H9 (cell line): Measurements from ENCODE around the gene MAP1B. TPM values are rescaled to one million over a fixed set of nuclear protein-coding genes. Genes with fewer than 3 reads are reported as not detected.

Experiments used
- DNase-seq: peaks from one replicate; pipeline ENCODE4 v3.0.0-alpha.2; 2017
- H2AFZ ChIP-seq: one replicate; pipeline ENCODE4 v1.6.1; 2013; ENCODE audit warnings: mild to moderate bottlenecking, low read length, control low read depth, moderate library complexity
- H2AK5ac ChIP-seq: 2 replicates; pipeline ENCODE4 v1.6.1; 2013; ENCODE audit warnings: low read length, control low read depth, mixed read lengths; ENCODE audit not compliant: insufficient read length
- H2BK120ac ChIP-seq: one replicate; pipeline ENCODE4 v1.6.1; 2013; ENCODE audit warnings: low read depth, mild to moderate bottlenecking, low read length, control low read depth, inconsistent platforms; ENCODE audit not compliant: poor library complexity, severe bottlenecking
- H2BK12ac ChIP-seq: 2 replicates; pipeline ENCODE4 v1.6.1; 2013; ENCODE audit warnings: low read length, control low read depth, mixed read lengths, low read depth; ENCODE audit not compliant: insufficient read length
- H2BK15ac ChIP-seq: 2 replicates; pipeline ENCODE4 v1.6.1; 2013; ENCODE audit warnings: low read depth, low read length, control low read depth
- H2BK20ac ChIP-seq: one replicate; pipeline ENCODE4 v1.6.1; 2013; ENCODE audit warnings: low read depth, mild to moderate bottlenecking, low read length, control low read depth, inconsistent platforms; ENCODE audit not compliant: poor library complexity, severe bottlenecking
- H2BK5ac ChIP-seq: 2 replicates; pipeline ENCODE4 v1.6.1; 2013; ENCODE audit warnings: low read length, control low read depth, mixed read lengths; ENCODE audit not compliant: insufficient read length
- H3K14ac ChIP-seq: 2 replicates; pipeline ENCODE4 v1.6.1; 2013; ENCODE audit warnings: low read length, control low read depth; ENCODE audit not compliant: insufficient read depth
- H3K18ac ChIP-seq: 2 replicates; pipeline ENCODE4 v1.6.1; 2013; ENCODE audit warnings: low read depth, mild to moderate bottlenecking, mixed read lengths, low read length, control low read depth; ENCODE audit not compliant: insufficient read length
- H3K23ac ChIP-seq: 2 replicates; pipeline ENCODE4 v1.6.1; 2013; ENCODE audit warnings: low read length, control low read depth, mixed read lengths, low read depth; ENCODE audit not compliant: insufficient read length
- H3K23me2 ChIP-seq: 2 replicates; pipeline ENCODE4 v1.6.1; 2013; ENCODE audit warnings: low read depth, mild to moderate bottlenecking, mixed read lengths, low read length, control low read depth; ENCODE audit not compliant: insufficient read length, poor library complexity, severe bottlenecking
- H3K27ac ChIP-seq: 2 replicates; pipeline ENCODE4 v1.5.1; 2013; ENCODE audit warnings: low read length, control low read depth, mixed read lengths, low read depth; ENCODE audit not compliant: insufficient read length
- H3K27me3 ChIP-seq: 2 replicates; pipeline ENCODE4 v1.6.1; 2013; ENCODE audit warnings: low read length, control low read depth, inconsistent platforms; ENCODE audit not compliant: insufficient read depth
- H3K4ac ChIP-seq: 2 replicates; pipeline ENCODE4 v1.6.1; 2013; ENCODE audit warnings: low read depth, mild to moderate bottlenecking, control low read depth, inconsistent platforms, low read length, moderate library complexity
- H3K4me1 ChIP-seq: 2 replicates; pipeline ENCODE4 v1.6.1; 2013; ENCODE audit warnings: low read length, control low read depth, inconsistent platforms; ENCODE audit not compliant: insufficient read depth
- H3K4me2 ChIP-seq: 2 replicates; pipeline ENCODE4 v1.6.1; 2013; ENCODE audit warnings: low read length, control low read depth, mixed read lengths; ENCODE audit not compliant: insufficient read length, insufficient read depth
- H3K56ac ChIP-seq: 2 replicates; pipeline ENCODE4 v1.6.1; 2013; ENCODE audit warnings: low read depth, mild to moderate bottlenecking, mixed read lengths, low read length, control low read depth; ENCODE audit not compliant: insufficient read length
- H3K79me1 ChIP-seq: 2 replicates; pipeline ENCODE4 v1.6.1; 2013; ENCODE audit warnings: low read depth, mild to moderate bottlenecking, moderate library complexity, low read length, control low read depth, inconsistent platforms; ENCODE audit not compliant: insufficient read depth, poor library complexity, severe bottlenecking
- H3K79me2 ChIP-seq: 2 replicates; pipeline ENCODE4 v1.6.1; 2013; ENCODE audit warnings: low read length, control low read depth, inconsistent platforms; ENCODE audit not compliant: insufficient read depth
- H3K9ac ChIP-seq: 2 replicates; pipeline ENCODE4 v1.6.1; 2013; ENCODE audit warnings: low read length, control low read depth, mixed read lengths; ENCODE audit not compliant: insufficient read length; ENCODE audit errors: extremely low read depth
- H3K9me3 ChIP-seq: one replicate; pipeline ENCODE4 v1.6.1; 2013; ENCODE audit warnings: low read depth, low read length, inconsistent platforms; ENCODE audit not compliant: control insufficient read depth
- H3T11ph ChIP-seq: one replicate; pipeline ENCODE4 v1.6.1; 2013; ENCODE audit warnings: mild to moderate bottlenecking, low read length, control low read depth, inconsistent platforms
- H4K20me1 ChIP-seq: one replicate; pipeline ENCODE4 v1.6.1; 2013; ENCODE audit not compliant: control insufficient read depth, insufficient read length, insufficient read depth
- H4K5ac ChIP-seq: 2 replicates; pipeline ENCODE4 v1.6.1; 2013; ENCODE audit warnings: low read depth, mild to moderate bottlenecking, mixed read lengths, low read length, control low read depth; ENCODE audit not compliant: insufficient read length
- H4K8ac ChIP-seq: replicated peaks from 2 replicates; pipeline ENCODE4 v1.6.1; 2013; ENCODE audit warnings: low read length, control low read depth, mixed read lengths, low read depth; ENCODE audit not compliant: insufficient read length
- H4K91ac ChIP-seq: 2 replicates; pipeline ENCODE4 v1.6.1; 2013; ENCODE audit warnings: low read depth, mild to moderate bottlenecking, moderate library complexity, mixed read lengths, low read length, control low read depth; ENCODE audit not compliant: insufficient read length
- H3K27ac Mint-ChIP-seq, 3 experiments: 2 replicates in 2 of 3; 3 replicates in 1 of 3; pipeline ENCODE4 v1.8.0; 2020 to 2021; ENCODE audit warnings: mixed read lengths in 3 of 3, mild to moderate bottlenecking in 1 of 3, moderate library complexity in 1 of 3
- H3K27me3 Mint-ChIP-seq: 2 replicates; pipeline ENCODE4 v1.8.0; 2021; ENCODE audit warnings: low read depth, mild to moderate bottlenecking, moderate library complexity, mixed read lengths
- H3K36me3 Mint-ChIP-seq, 3 experiments: 2 replicates in 2 of 3; 3 replicates in 1 of 3; pipeline ENCODE4 v1.8.0; 2020 to 2021; ENCODE audit warnings: low read depth in 3 of 3, mixed read lengths in 3 of 3; ENCODE audit not compliant: insufficient read depth in 1 of 3
- H3K4me1 Mint-ChIP-seq, 2 experiments: 2 replicates each; pipeline ENCODE4 v1.8.0; 2020; ENCODE audit warnings: mixed read lengths in 2 of 2
- H3K4me3 Mint-ChIP-seq, 2 experiments: 2 replicates in 1 of 2; 3 replicates in 1 of 2; pipeline ENCODE4 v1.8.0; 2020 to 2021; ENCODE audit warnings: mild to moderate bottlenecking in 2 of 2, mixed read lengths in 2 of 2, moderate library complexity in 1 of 2
- H3K9me3 Mint-ChIP-seq, 2 experiments: 2 replicates in 1 of 2; 3 replicates in 1 of 2; pipeline ENCODE4 v1.8.0; 2020; ENCODE audit warnings: mild to moderate bottlenecking in 2 of 2, mixed read lengths in 2 of 2, moderate library complexity in 1 of 2
- WGBS: extraction: QIAGEN DNeasy Blood & Tissue Kit; methylation state at CpG from one replicate; pipeline ENCODE4 v1.1.7; 2013; ENCODE audit warnings: missing lambda C conversion rate, low lambda C conversion rate, mixed read lengths; ENCODE audit not compliant: insufficient read length; ENCODE audit errors: extremely low coverage; 5-methylcytosine and 5-hydroxymethylcytosine counted together
- total RNA-seq: library from RNA; stranded (reverse); gene quantifications from 2 replicates; pipeline ENCODE4 v1.2.1, GENCODE V29; 2021
- TF ChIP-seq, protein P1 (sequence below): fragments of 200-600 bp; sonication (generic); conservative IDR thresholded peaks from 3 replicates; pipeline ENCODE4 v1.8.0; 2021; ENCODE audit warnings: antibody characterized with exemption, mild to moderate bottlenecking

Gene MAP1B
- total RNA-seq, 1 experiment from 2014 or later, result 67.5 TPM

DNA sequence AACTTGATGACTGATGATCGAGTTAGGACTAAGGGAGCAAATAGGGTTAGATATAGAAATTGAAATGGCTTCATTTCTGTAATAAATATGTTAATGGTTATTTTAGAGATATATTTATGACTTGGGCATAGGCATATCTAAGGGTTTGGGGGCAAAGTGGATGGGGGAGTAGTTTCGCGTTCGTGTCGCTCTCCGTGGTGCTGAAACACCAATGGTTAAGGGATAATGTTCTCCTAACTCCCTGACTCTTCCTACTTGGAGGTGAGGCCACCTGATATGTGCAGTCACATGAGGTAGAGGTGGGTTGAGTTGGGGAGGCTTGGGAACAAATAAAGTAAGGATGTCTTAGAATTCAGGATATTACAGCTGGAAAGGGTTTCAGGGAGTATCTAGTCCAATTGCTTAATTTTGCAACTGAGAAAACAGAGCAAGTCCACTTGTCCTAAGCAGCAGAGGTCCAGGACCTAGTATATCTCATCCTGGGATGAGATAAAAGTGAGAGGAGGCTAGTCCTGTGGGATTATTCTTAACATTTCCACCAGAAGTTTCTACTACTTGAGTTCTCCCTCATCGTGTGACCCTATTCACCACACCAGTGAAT is 44.0 kb upstream of the MAP1B start:
- Histone ChIP-seq H3K4me1 (peaks cover 22% of the 10 kb centered on the region; the same call in 1 of the 2 replicates), H3K9ac (no peak overlapping the region), H2BK120ac (no peak overlapping the region), H2AK5ac (no peak overlapping the region), H3K23me2 (no peaks in the 10 kb centered on the region), H3K14ac (no peak overlapping the region), H4K8ac (no peak overlapping the region), H3K4ac (no peak overlapping the region), H3K23ac (no peak overlapping the region), H4K5ac (no peak overlapping the region), H2BK15ac (no peak overlapping the region), H3K56ac (no peak overlapping the region), H3K27ac (no peak overlapping the region), H3K18ac (no peak overlapping the region), H3K27me3 (no peaks in the 10 kb centered on the region), H4K20me1 (no peaks in the 10 kb centered on the region), H4K91ac (no peak overlapping the region), H2BK12ac (no peak overlapping the region), H2AFZ (no peak overlapping the region), H3K79me1 (no peaks in the 10 kb centered on the region), H2BK5ac (no peak overlapping the region), H3K4me2 (no peak overlapping the region), H3K79me2 (no peaks in the 10 kb centered on the region), H2BK20ac (no peak overlapping the region), H3T11ph (no peak overlapping the region), H3K9me3 (no peaks in the 10 kb centered on the region)
- H3K27ac Mint-ChIP-seq, result no peak overlapping the region
- peak; percentile 47 for DNase-seq
- WGBS, result no CpG with 5 or more reads among the region's 7 CpGs
- H3K9me3 Mint-ChIP-seq, result no peaks in the 10 kb centered on the region; a peak in 2 of 5 replicates
- TF ChIP-seq, protein P1, sequence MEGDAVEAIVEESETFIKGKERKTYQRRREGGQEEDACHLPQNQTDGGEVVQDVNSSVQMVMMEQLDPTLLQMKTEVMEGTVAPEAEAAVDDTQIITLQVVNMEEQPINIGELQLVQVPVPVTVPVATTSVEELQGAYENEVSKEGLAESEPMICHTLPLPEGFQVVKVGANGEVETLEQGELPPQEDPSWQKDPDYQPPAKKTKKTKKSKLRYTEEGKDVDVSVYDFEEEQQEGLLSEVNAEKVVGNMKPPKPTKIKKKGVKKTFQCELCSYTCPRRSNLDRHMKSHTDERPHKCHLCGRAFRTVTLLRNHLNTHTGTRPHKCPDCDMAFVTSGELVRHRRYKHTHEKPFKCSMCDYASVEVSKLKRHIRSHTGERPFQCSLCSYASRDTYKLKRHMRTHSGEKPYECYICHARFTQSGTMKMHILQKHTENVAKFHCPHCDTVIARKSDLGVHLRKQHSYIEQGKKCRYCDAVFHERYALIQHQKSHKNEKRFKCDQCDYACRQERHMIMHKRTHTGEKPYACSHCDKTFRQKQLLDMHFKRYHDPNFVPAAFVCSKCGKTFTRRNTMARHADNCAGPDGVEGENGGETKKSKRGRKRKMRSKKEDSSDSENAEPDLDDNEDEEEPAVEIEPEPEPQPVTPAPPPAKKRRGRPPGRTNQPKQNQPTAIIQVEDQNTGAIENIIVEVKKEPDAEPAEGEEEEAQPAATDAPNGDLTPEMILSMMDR, result no peak
- peaks cover 2% of the 10 kb centered on the region for H3K27me3 Mint-ChIP-seq
- no peak overlapping the region for H3K4me3 Mint-ChIP-seq
- H3K36me3 Mint-ChIP-seq, result no peaks in the 10 kb centered on the region
- peaks cover 33 to 42% of the 10 kb centered on the region in 2 experiments for H3K4me1 Mint-ChIP-seq
